SK-N-SH treated with all-trans-retinoic acid at 6 μM for 48 hours (cell line): ENCODE results near the gene STEAP4.

Source experiments
- ESRRG ChIP-seq: fragments of 250-450 bp; sonication (Bioruptor Pico); IDR thresholded peaks from 2 replicates; pipeline ENCODE4 v1.6.1; 2021; ENCODE audit warnings: mild to moderate bottlenecking
- TF ChIP-seq, protein P1 (sequence below): fragments of 250-450 bp; sonication (Bioruptor Pico); IDR thresholded peaks from 2 replicates; pipeline ENCODE4 v1.8.0; 2020; ENCODE audit warnings: mild to moderate bottlenecking, moderate library complexity, borderline replicate concordance

DNA sequence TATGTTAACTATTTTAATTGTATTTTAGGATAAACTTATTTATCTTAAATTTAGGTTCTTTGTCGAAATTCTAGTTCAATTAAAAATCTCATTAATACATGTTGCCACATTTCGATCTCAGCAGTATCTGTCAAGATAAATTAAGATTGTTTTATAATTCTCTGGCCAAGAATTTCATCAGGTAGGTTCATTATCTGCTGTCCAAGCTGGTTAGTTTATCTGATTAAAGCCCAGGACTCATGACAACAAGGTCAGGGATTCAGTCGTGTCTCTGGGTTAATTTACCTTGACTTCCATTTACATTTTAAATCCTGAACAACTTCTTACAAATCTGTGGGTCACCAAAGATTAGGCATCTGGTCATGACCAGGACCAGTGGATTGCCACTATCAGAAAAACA, 7.6 kb downstream of the STEAP4 start:
- TF ChIP-seq, protein P1, sequence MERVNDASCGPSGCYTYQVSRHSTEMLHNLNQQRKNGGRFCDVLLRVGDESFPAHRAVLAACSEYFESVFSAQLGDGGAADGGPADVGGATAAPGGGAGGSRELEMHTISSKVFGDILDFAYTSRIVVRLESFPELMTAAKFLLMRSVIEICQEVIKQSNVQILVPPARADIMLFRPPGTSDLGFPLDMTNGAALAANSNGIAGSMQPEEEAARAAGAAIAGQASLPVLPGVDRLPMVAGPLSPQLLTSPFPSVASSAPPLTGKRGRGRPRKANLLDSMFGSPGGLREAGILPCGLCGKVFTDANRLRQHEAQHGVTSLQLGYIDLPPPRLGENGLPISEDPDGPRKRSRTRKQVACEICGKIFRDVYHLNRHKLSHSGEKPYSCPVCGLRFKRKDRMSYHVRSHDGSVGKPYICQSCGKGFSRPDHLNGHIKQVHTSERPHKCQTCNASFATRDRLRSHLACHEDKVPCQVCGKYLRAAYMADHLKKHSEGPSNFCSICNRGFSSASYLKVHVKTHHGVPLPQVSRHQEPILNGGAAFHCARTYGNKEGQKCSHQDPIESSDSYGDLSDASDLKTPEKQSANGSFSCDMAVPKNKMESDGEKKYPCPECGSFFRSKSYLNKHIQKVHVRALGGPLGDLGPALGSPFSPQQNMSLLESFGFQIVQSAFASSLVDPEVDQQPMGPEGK (CRISPR knock-in tag) = no peak
- TF ChIP-seq ESRRG (CRISPR knock-in tag) = no peak
